Body of pancreas (tissue), 4 donors: ENCODE data around the gene TRIM28. TPM values are rescaled to one million over a fixed set of nuclear protein-coding genes. Genes with fewer than 3 reads are reported as not detected.
"Not testable (repeated sequence)": the region's sequence is repeated elsewhere in the genome, so short reads cannot be mapped to it uniquely, and the experiment has no call there.

ENCODE experiments used
- ATAC-seq: fragments of 150-250 bp; one replicate; pipeline ENCODE4 v1.9.1; 2016
- DNase-seq, 4 donors: peaks; one replicate each; pipeline ENCODE4 v3.0.0-alpha.2; 2019
- H3K27ac ChIP-seq, 4 donors: fragments of 200-600 bp; sonication (generic); 1 replicate in 3 of 4; 2 replicates in 1 of 4; pipeline versions ENCODE4 v1.5.1 to v1.6.1; 2016 to 2019; ENCODE audit warnings: mild to moderate bottlenecking in 1 of 4, mixed read lengths in 1 of 4, moderate library complexity in 1 of 4
- H3K27me3 ChIP-seq, 2 donors: fragments of 200-600 bp; sonication (generic); one replicate each; pipeline ENCODE4 v1.6.0; 2016; ENCODE audit warnings: mild to moderate bottlenecking in 1 of 2
- H3K36me3 ChIP-seq, 2 donors: fragments of 200-600 bp; sonication (generic); replicated peaks in 1 of 2; 2 replicates each; pipeline ENCODE4 v1.5.1; 2016; ENCODE audit warnings: low read depth in 2 of 2; ENCODE audit not compliant: insufficient read depth in 1 of 2
- H3K4me1 ChIP-seq: fragments of 200-600 bp; sonication (generic); one replicate; pipeline ENCODE4 v1.6.0; 2016
- H3K4me3 ChIP-seq, 2 donors: fragments of 200-600 bp; sonication (generic); 1 replicate in 1 of 2; 2 replicates in 1 of 2; pipeline ENCODE4 v1.5.1; 2016 to 2019
- H3K9me3 ChIP-seq, 3 donors: fragments of 200-600 bp; sonication (generic); 1 replicate in 2 of 3; 2 replicates in 1 of 3; pipeline ENCODE4 v1.5.1; 2016
- CTCF ChIP-seq, 7 experiments: fragments of 450-650 bp in 4 of 7; fragments of 200-600 bp in 3 of 7; sonication (generic) in 3 of 7; IDR thresholded peaks; one replicate each; pipeline ENCODE4 v1.5.1; 2016 to 2019; ENCODE audit warnings: antibody characterized with exemption in 7 of 7
- POLR2A ChIP-seq, 3 donors: fragments of 450-650 bp; IDR thresholded peaks; one replicate each; pipeline ENCODE4 v1.6.1; 2016; ENCODE audit warnings: antibody characterized with exemption in 3 of 3, mild to moderate bottlenecking in 2 of 3
- WGBS, 2 donors: methylation state at CpG; one replicate each; pipeline ENCODE4 v1.1.5; 2017; 5-methylcytosine and 5-hydroxymethylcytosine counted together
- intact Hi-C: fragments of 100-400 bp; cut with DNase I; formaldehyde crosslinking; loops from one replicate; pipeline ENCODE4 v1.15.1; 2023
- total RNA-seq, 2 donors: library from RNA; depleted of rRNA; stranded (reverse); fragments of >200 nt; gene quantifications; one replicate each; pipeline ENCODE4 v1.1.0, GENCODE V29; 2016

TRIM28 gene
- total RNA-seq, 2 donors from 2014 or later = 244 to 273 TPM

GRCh38 chr19:58538257-58539168 is 5.4 kb upstream of the TRIM28 start:
- H3K27me3 ChIP-seq = no peaks in the 10 kb centered on the region
- H3K36me3 ChIP-seq = no peaks in the 10 kb centered on the region
- TF ChIP-seq POLR2A (IDR thresholded peaks at IDR 0.05) (no peak), CTCF (IDR thresholded peaks at IDR 0.05) (no peak)
- peak; percentile 33 for ATAC-seq
- H3K4me3 ChIP-seq = no peak overlapping the region
- 6 to 19% methylated on average over 26 to 55 of the region's 55 CpGs for WGBS, 2 donors
- H3K4me1 ChIP-seq = peaks cover 13% of the 10 kb centered on the region
- peak in 2 of 4 donors; percentile 16 to 24 for DNase-seq
- H3K9me3 ChIP-seq = no peaks in the 10 kb centered on the region
- H3K27ac ChIP-seq = no peak overlapping the region
- intact Hi-C loops = no loop called here

- ATAC-seq, DNase-seq, H3K9me3 ChIP-seq, H3K4me3 ChIP-seq, H3K36me3 ChIP-seq, H3K27me3 ChIP-seq, intact Hi-C loops, H3K27ac ChIP-seq: not testable (repeated sequence)
- H3K4me1 ChIP-seq = peaks cover 15% of the 10 kb centered on the region
These were observed 4.7 kb upstream of the TRIM28 start for GRCh38 chr19:58539169-58539559.

- H3K36me3 ChIP-seq, intact Hi-C loops, ATAC-seq, H3K27me3 ChIP-seq, DNase-seq, H3K9me3 ChIP-seq, H3K4me3 ChIP-seq: not testable (repeated sequence)
- Histone ChIP-seq H3K4me1 (peaks cover 34% of the 10 kb centered on the region), H3K27ac (peak overlapping the region in 3 of 4 donors; percentile 93 to 99 (median 99))
- 72 to 76% methylated on average over 18 of the region's 18 CpGs for WGBS, 2 donors
These were observed 1.1 kb upstream of the TRIM28 start for GRCh38 chr19:58542641-58543372.

- Histone ChIP-seq H3K27me3 (no peaks in the 10 kb centered on the region), H3K27ac (peak overlapping the region; percentile 93 to 99 (median 98)), H3K36me3 (peaks cover 12 to 24% of the 10 kb centered on the region in 2 donors), H3K4me1 (peaks cover 27% of the 10 kb centered on the region), H3K4me3 (peak overlapping the region; percentile 66 to 85), H3K9me3 (no peaks in the 10 kb centered on the region)
- peak; percentile 62 for ATAC-seq
- intact Hi-C loops = no loop called here
- 0% methylated on average over 6 to 71 of the region's 92 CpGs for WGBS, 2 donors
- peak in 1 of 4 donors; percentile 42 for DNase-seq
- no peak for TF ChIP-seq CTCF (IDR thresholded peaks at IDR 0.05)
These were observed 874 bp downstream of the TRIM28 start for GRCh38 chr19:58544591-58545285.

GRCh38 chr19:58545286-58546018 is 1.6 kb downstream of the TRIM28 start:
- H3K4me1 ChIP-seq = peaks cover 27% of the 10 kb centered on the region
- no peaks in the 10 kb centered on the region for H3K27me3 ChIP-seq
- peak overlapping the region; percentile 66 to 85 for H3K4me3 ChIP-seq
- TF ChIP-seq POLR2A (IDR thresholded peaks at IDR 0.05) (no peak), CTCF (IDR thresholded peaks at IDR 0.05) (no peak)
- no peak for DNase-seq
- 5 to 9% methylated on average over 11 to 21 of the region's 21 CpGs for WGBS, 2 donors
- H3K27ac ChIP-seq = peak overlapping the region; percentile 70 to 99 (median 98)
- no peaks in the 10 kb centered on the region for H3K9me3 ChIP-seq
- intact Hi-C loops = no loop called here
- ATAC-seq = no peak
- H3K36me3 ChIP-seq = peaks cover 12 to 32% of the 10 kb centered on the region in 2 donors
